HEK293 (cell line): ENCODE measurements around the gene LMO7.

Experiments
- CTCF ChIP-seq: fragments of 450-650 bp; formaldehyde crosslinking; IDR thresholded peaks from 2 replicates; pipeline ENCODE4 v1.5.1; 2016; ENCODE audit warnings: missing biosample characterization, missing genetic modification characterization
- TCF7L2 ChIP-seq: IDR thresholded peaks from 2 replicates; pipeline ENCODE4 v1.6.1; 2011; ENCODE audit warnings: low read depth, mild to moderate bottlenecking, inconsistent platforms, low read length, moderate library complexity, borderline replicate concordance

DNA sequence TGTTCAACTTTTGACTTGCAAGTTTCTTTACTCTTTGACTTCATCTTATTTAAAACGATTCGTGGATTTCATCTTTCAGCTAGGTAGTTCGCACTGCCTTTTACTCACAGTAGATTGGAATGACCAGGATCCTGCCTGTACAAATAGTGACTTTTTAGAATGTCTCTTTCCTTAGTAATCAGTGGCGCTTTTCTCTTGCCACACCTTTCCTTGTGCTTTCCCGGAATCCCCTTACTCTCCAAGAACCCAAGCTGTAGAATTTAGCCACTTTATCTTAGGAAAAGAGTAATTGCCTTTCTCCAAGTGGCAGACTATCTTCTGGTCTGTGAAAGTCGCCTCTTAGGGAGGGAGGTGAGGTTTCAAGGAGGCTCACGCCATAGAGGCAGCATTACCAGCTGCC lies 123.4 kb downstream of the LMO7 start:
- TF ChIP-seq TCF7L2 (no peak), CTCF (tag by site-specific recombination) (no peak)
